Activated naive CD4-positive, alpha-beta T cell treated with anti-CD3 and anti-CD28 coated beads for 36 hours (primary cell): Measurements from ENCODE around the gene NALCN. TPM values are rescaled to one million over a fixed set of nuclear protein-coding genes. Genes with fewer than 3 reads are reported as not detected.

ENCODE experiments used
- CTCF ChIA-PET: fragments of 350-600 bp; sonication (Branson Sonifier 250); formaldehyde crosslinking; loops from one replicate; lab custom pipeline; 2021; ENCODE audit warnings: antibody characterized with exemption; lab: Charles Lee
- DNase-seq: peaks from one replicate; pipeline ENCODE4 v3.0.0-alpha.2; 2020
- H3K27ac Mint-ChIP-seq: one replicate; pipeline ENCODE4 v1.8.0; 2021; ENCODE audit warnings: mild to moderate bottlenecking, mixed read lengths
- H3K27me3 Mint-ChIP-seq: one replicate; pipeline ENCODE4 v1.8.0; 2021; ENCODE audit warnings: low read depth, mixed read lengths
- H3K36me3 Mint-ChIP-seq: one replicate; pipeline ENCODE4 v1.8.0; 2021; ENCODE audit warnings: low read depth, mixed read lengths
- H3K4me1 Mint-ChIP-seq: one replicate; pipeline ENCODE4 v1.8.0; 2021; ENCODE audit warnings: low read depth, mixed read lengths
- H3K4me3 Mint-ChIP-seq: one replicate; pipeline ENCODE4 v1.8.0; 2021; ENCODE audit warnings: mild to moderate bottlenecking, moderate library complexity, mixed read lengths
- H3K9me3 Mint-ChIP-seq: one replicate; pipeline ENCODE4 v1.8.0; 2021; ENCODE audit warnings: mixed read lengths
- intact Hi-C: fragments of 100-400 bp; cut with micrococcal nuclease; formaldehyde crosslinking; loops from one replicate; pipeline ENCODE4 v1.15.1; 2023
- total RNA-seq, 2 experiments: library from RNA; stranded (reverse); gene quantifications; one replicate each; pipeline ENCODE4 v1.2.3, GENCODE V29; 2021

Gene NALCN
- total RNA-seq, 2 experiments from 2014 or later = not detected

GRCh38 chr13:101059793-101060192 lies 356.5 kb downstream of the NALCN start:
- no peak overlapping the region for H3K4me3 Mint-ChIP-seq
- H3K4me1 Mint-ChIP-seq = no peaks in the 10 kb centered on the region
- no peak overlapping the region for H3K27ac Mint-ChIP-seq
- peaks cover 21% of the 10 kb centered on the region for H3K27me3 Mint-ChIP-seq
- no peaks in the 10 kb centered on the region for H3K36me3 Mint-ChIP-seq
- intact Hi-C loops = no loop called here
- CTCF ChIA-PET = no interaction called here
- no peaks in the 10 kb centered on the region for H3K9me3 Mint-ChIP-seq
- no peak for DNase-seq

DNA sequence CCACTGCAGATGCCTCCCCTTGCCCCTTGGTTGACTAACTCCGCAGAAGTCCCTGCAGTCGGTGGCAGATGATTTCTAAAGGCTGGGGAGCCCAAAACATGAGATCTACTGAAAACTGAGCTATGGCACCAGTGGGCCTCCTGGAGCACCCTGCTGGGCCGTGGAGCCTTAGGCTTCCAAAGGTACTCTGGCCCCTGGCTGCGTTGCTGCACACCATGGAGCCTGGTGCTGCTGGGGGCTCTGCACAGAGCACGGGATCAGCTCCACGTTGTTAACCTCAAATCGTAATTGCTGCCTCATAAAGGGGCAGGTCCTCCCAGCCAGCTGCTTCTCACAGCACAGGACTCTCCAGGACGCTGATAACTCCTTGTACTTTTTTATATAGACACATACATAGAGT lies 357.5 kb downstream of the NALCN start:
- CTCF ChIA-PET = no interaction called here
- intact Hi-C loops = no loop called here

GRCh38 chr13:101053301-101054093 lies 362.8 kb downstream of the NALCN start:
- Mint-ChIP-seq H3K36me3 (no peaks in the 10 kb centered on the region), H3K9me3 (no peaks in the 10 kb centered on the region), H3K4me3 (no peak overlapping the region), H3K27me3 (peaks cover 10% of the 10 kb centered on the region), H3K4me1 (no peaks in the 10 kb centered on the region), H3K27ac (no peak overlapping the region)
- DNase-seq = no peak
- intact Hi-C loops = no loop called here
- CTCF ChIA-PET = no interaction called here

More for the DNA sequence above, 357.5 kb downstream of the NALCN start:
- Mint-ChIP-seq H3K9me3 (no peaks in the 10 kb centered on the region), H3K36me3 (no peaks in the 10 kb centered on the region), H3K4me3 (no peak overlapping the region), H3K27me3 (peaks cover 21% of the 10 kb centered on the region), H3K27ac (no peak overlapping the region), H3K4me1 (no peaks in the 10 kb centered on the region)
- DNase-seq = no peak

DNA sequence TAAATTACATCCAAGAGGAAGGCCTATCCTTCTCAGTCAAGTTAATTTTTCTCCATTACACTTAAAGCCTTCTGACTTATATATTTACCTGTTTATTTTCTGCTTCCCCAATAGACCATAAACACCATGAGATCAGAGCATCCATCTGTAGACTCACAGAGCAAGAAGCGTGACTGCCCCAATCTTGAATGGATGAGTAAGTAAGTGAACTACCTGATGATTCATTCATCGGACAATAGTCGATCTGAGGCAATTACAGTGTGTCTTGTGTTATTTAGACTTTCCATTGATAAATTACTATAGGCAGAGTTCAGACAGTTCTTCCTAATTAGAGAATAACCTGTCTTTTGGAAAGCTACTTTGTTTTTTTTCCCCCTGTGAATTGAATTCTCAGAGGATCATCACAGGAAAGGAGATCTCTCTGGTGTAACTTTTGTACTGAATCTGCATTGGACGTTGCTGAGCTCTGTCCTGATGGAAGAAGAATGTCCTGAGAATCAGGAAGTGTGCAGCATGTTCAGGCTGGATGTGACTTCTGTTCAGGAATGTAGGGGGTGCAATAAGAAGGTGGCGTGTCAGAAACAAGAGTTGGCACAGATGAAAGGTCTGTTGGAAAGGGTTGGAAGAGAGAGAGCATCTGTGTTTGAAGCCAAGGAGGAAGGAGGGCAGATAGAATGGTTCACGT lies 367.0 kb downstream of the NALCN start:
- DNase-seq = no peak
- CTCF ChIA-PET = interaction anchor here (0.7 kb wide), 1 partner anchor 478 kb away, joined by 3 read pairs; no protein-coding TSS in a partner anchor
- Mint-ChIP-seq H3K4me3 (no peak overlapping the region), H3K9me3 (peaks cover 11% of the 10 kb centered on the region), H3K4me1 (no peaks in the 10 kb centered on the region), H3K27me3 (peaks cover 6% of the 10 kb centered on the region), H3K36me3 (no peaks in the 10 kb centered on the region), H3K27ac (no peak overlapping the region)
- intact Hi-C loops = no loop called here

DNA sequence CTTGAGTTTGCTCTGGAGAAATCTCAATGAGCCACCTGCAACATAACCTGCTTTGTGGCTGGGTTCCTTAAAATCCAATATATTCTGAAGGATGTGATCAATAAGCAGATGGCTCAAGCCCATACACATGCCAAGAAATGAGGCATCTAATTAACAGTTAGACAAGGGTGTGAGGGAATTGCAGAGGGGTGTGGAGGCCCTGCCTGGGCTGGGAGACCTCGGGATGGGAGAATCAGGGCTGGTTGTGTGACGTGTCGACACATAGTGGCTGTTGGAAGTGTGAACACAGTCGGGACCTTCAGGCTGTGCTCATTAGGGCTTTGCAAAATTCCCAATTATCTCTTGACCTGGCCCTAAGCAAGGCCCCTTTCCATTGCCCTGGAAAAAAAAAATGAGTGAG lies 379.8 kb downstream of the NALCN start:
- no peak overlapping the region for H3K27ac Mint-ChIP-seq
- intact Hi-C loops = no loop called here
- peaks cover 8% of the 10 kb centered on the region for H3K9me3 Mint-ChIP-seq
- DNase-seq = no peak
- CTCF ChIA-PET = no interaction called here
- peaks cover 17% of the 10 kb centered on the region for H3K27me3 Mint-ChIP-seq
- no peak overlapping the region for H3K4me3 Mint-ChIP-seq
- H3K36me3 Mint-ChIP-seq = no peaks in the 10 kb centered on the region
- H3K4me1 Mint-ChIP-seq = no peaks in the 10 kb centered on the region

DNA sequence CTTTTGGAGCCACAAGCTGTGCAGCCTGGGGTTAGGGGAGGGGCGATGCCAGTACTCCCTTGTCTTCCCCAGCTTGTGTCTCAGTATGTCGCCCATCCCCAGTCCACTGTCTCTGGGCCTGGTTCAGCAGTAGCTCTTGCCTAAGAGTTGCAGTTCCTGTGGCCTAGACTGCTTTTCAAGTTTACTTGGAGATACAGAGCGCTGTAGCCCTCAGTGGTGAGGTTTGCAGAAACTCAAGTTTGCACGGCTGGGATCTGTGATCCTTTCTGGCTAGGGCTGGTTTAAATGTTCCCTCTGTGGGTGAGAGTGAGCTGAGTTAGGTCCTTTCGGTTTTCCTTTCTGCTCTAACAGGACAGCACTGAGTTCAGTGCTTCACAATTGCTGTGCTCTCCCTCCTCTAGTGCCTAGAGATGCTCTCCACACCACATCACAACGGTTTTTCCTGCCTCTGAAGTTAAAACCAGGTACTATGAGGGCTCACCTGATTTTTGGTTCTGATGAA lies 381.1 kb downstream of the NALCN start:
- no peak for DNase-seq
- CTCF ChIA-PET = no interaction called here
- H3K4me1 Mint-ChIP-seq = no peaks in the 10 kb centered on the region
- H3K9me3 Mint-ChIP-seq = peaks cover 1% of the 10 kb centered on the region
- intact Hi-C loops = no loop called here
- no peak overlapping the region for H3K4me3 Mint-ChIP-seq
- no peaks in the 10 kb centered on the region for H3K36me3 Mint-ChIP-seq
- no peak overlapping the region for H3K27ac Mint-ChIP-seq
- peaks cover 20% of the 10 kb centered on the region for H3K27me3 Mint-ChIP-seq

DNA sequence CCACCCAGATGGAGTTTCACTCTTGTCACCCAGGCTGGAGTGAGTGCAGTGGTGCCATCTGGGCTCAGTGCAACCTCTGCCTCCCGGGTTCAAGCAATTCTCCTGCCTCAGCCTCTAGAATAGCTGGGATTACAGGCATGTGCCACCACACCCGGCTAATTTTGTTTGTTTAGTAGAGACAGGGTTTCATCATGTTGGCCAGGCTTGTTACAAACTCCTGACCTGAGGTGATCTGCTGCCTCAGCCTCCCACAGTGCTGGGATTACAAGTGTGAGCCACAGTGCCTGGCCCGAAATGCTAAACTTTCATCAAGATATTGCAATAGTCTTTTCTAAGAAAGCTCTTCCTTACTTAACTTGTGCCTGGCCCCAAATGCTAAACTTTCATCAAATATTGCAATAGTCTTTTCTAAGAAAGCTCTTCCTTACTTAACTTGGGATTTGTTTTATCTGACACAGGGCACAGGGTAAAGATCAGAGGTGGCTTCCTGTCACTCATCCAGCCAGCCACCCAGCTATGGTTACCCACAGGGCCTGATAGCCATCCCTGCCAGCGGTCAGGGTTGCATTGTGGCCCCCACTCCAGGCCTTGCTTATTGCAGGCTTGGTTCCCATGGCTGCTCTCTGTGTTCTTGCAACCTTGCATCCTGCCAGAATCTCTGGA lies 389.4 kb downstream of the NALCN start:
- Mint-ChIP-seq H3K9me3 (no peaks in the 10 kb centered on the region), H3K27me3 (peaks cover 5% of the 10 kb centered on the region), H3K27ac (no peak overlapping the region), H3K4me3 (no peak overlapping the region), H3K36me3 (no peaks in the 10 kb centered on the region), H3K4me1 (no peaks in the 10 kb centered on the region)
- intact Hi-C loops = no loop called here
- CTCF ChIA-PET = no interaction called here
- no peak for DNase-seq

DNA sequence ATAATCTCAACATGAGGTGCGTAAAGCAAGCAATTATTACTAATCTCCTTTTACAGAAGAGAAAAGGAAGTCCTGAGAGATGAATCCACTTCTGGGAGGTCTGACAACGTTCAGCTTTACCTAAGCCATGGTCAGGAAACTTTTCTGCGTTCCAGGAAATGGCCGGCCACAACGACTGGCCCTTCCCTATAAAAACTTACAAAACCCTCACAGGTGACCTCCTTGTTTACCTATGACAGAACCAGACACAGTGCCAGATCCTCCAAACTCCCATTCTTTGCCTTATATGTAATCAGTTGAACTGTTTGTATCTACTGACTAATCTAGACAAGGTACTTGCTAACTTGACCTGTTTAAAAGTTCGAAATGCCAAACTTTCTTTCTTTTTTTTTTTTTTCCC lies 390.0 kb downstream of the NALCN start:
- no peak for DNase-seq
- no peak overlapping the region for H3K4me3 Mint-ChIP-seq

GRCh38 chr13:101025925-101026324 lies 390.4 kb downstream of the NALCN start:
- peaks cover 3% of the 10 kb centered on the region for H3K27me3 Mint-ChIP-seq
- no peaks in the 10 kb centered on the region for H3K36me3 Mint-ChIP-seq
- DNase-seq = no peak
- no peak overlapping the region for H3K4me3 Mint-ChIP-seq
- no peaks in the 10 kb centered on the region for H3K4me1 Mint-ChIP-seq
- H3K9me3 Mint-ChIP-seq = no peaks in the 10 kb centered on the region
- CTCF ChIA-PET = interaction anchor here (0.6 kb wide), 1 partner anchor 906 kb away, joined by 3 read pairs; no protein-coding TSS in a partner anchor
- H3K27ac Mint-ChIP-seq = no peak overlapping the region
- intact Hi-C loops = no loop called here

More for the DNA sequence above, 390.0 kb downstream of the NALCN start:
- Mint-ChIP-seq H3K27me3 (peaks cover 5% of the 10 kb centered on the region), H3K9me3 (no peaks in the 10 kb centered on the region), H3K36me3 (no peaks in the 10 kb centered on the region), H3K27ac (no peak overlapping the region), H3K4me1 (no peaks in the 10 kb centered on the region)
- CTCF ChIA-PET = no interaction called here
- intact Hi-C loops = no loop called here

- DNase-seq = no peak
- Mint-ChIP-seq H3K27me3 (peaks cover 2% of the 10 kb centered on the region), H3K4me1 (no peaks in the 10 kb centered on the region), H3K4me3 (no peak overlapping the region), H3K36me3 (no peaks in the 10 kb centered on the region), H3K9me3 (no peaks in the 10 kb centered on the region), H3K27ac (no peak overlapping the region)
- CTCF ChIA-PET = interaction anchor here (0.6 kb wide), 1 partner anchor 906 kb away, joined by 3 read pairs; no protein-coding TSS in a partner anchor
- intact Hi-C loops = no loop called here
Observed at GRCh38 chr13:101025519-101025918, 390.8 kb downstream of the NALCN start.

GRCh38 chr13:101019126-101019525 lies 397.2 kb downstream of the NALCN start:
- H3K4me3 Mint-ChIP-seq = no peak overlapping the region
- H3K27me3 Mint-ChIP-seq = peaks cover 21% of the 10 kb centered on the region
- intact Hi-C loops = no loop called here
- CTCF ChIA-PET = no interaction called here
- no peak for DNase-seq
- H3K27ac Mint-ChIP-seq = no peak overlapping the region
- H3K36me3 Mint-ChIP-seq = no peaks in the 10 kb centered on the region
- H3K9me3 Mint-ChIP-seq = no peaks in the 10 kb centered on the region
- no peaks in the 10 kb centered on the region for H3K4me1 Mint-ChIP-seq

DNA sequence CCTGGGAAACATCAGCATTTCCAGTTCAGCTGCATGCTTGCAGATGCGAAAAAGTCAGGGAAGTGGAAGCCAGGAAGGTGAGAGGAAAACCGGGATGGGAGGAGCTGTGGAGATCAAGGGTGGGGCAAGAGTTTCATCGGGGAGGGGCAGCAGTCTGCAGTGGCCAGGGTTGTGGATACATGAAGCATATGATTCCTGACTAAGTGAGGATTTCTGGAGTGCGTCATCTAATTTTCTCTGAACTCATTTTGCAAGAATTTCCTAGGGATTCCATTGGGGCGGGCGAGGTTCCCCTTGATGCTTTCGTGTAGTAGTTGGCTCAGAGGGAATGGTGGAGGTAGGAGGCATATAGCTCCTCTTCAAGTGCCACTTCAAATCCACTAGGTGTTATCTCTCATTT lies 397.6 kb downstream of the NALCN start:
- DNase-seq = no peak
- intact Hi-C loops = no loop called here
- Mint-ChIP-seq H3K27ac (no peak overlapping the region), H3K36me3 (no peaks in the 10 kb centered on the region), H3K9me3 (no peaks in the 10 kb centered on the region), H3K4me3 (no peak overlapping the region), H3K27me3 (peaks cover 21% of the 10 kb centered on the region), H3K4me1 (no peaks in the 10 kb centered on the region)
- CTCF ChIA-PET = no interaction called here
